ENCODE data around the gene ZNF219. TPM values are rescaled to one million over a fixed set of nuclear protein-coding genes. Genes with fewer than 3 reads are reported as not detected.

Gene ZNF219
- total RNA-seq, 2 donors from 2014 or later: 43.4 to 59.6 TPM

- no peak for TF ChIP-seq CTCF (conservative IDR thresholded peaks at IDR 0.05)
- WGBS, 2 experiments (ENCODE audit: insufficient coverage in 1 of 2, insufficient read length in 1 of 2): 0% methylated on average over 9 to 63 of the region's 63 CpGs
- Histone ChIP-seq H3K36me3 (ENCODE audit: control insufficient read depth, insufficient read depth, low read length) (peaks cover 25% of the 10 kb centered on the region), H3K4me3 (ENCODE audit: low read length) (peak within 1 kb of the TSS; percentile 93), H3K27ac (ENCODE audit: low read depth, low read length) (peak within 1 kb of the TSS; percentile 94), H3K9ac (ENCODE audit: extremely low read depth, low read length, poor library complexity, severe bottlenecking) (peak within 1 kb of the TSS; percentile 70), H3K27me3 (ENCODE audit: control insufficient read depth, insufficient read depth, low read length, poor library complexity, severe bottlenecking) (no peaks in the 10 kb centered on the region), H3K9me3 (ENCODE audit: control insufficient read depth, low read length) (no peaks in the 10 kb centered on the region), H3K4me1 (ENCODE audit: control insufficient read depth, insufficient read depth, low read length) (peaks cover 4% of the 10 kb centered on the region)
- H3K4me1 Mint-ChIP-seq: peaks cover 16% of the 10 kb centered on the region
- peaks cover 19% of the 10 kb centered on the region for H3K36me3 Mint-ChIP-seq (ENCODE audit: low read depth)
- DNase-seq: peak; percentile 86
- peaks cover 8% of the 10 kb centered on the region for H3K27me3 Mint-ChIP-seq (ENCODE audit: insufficient read depth)
- peak within 1 kb of the TSS; percentile 95 for H3K27ac Mint-ChIP-seq
- peak within 1 kb of the TSS; percentile 86 for H3K4me3 Mint-ChIP-seq
- H3K9me3 Mint-ChIP-seq: no peaks in the 10 kb centered on the region
Observed at GRCh38 chr14:21070083-21070609, 28.3 kb downstream of the ZNF219 start, which contains the start of gene ARHGEF40. ARHGEF40 (plus strand) TSS chr14:21070304; CDS start chr14:21070397, 93 bp downstream.

GRCh38 chr14:21069388-21070082, 28.9 kb downstream of the ZNF219 start:
- Histone ChIP-seq H3K27ac (ENCODE audit: low read depth, low read length) (peak overlapping the region; percentile 94), H3K4me1 (ENCODE audit: control insufficient read depth, insufficient read depth, low read length) (peaks cover 4% of the 10 kb centered on the region), H3K9me3 (ENCODE audit: control insufficient read depth, low read length) (no peaks in the 10 kb centered on the region), H3K27me3 (ENCODE audit: control insufficient read depth, insufficient read depth, low read length, poor library complexity, severe bottlenecking) (no peaks in the 10 kb centered on the region), H3K36me3 (ENCODE audit: control insufficient read depth, insufficient read depth, low read length) (peaks cover 19% of the 10 kb centered on the region), H3K4me3 (ENCODE audit: low read length) (peak overlapping the region; percentile 83), H3K9ac (ENCODE audit: extremely low read depth, low read length, poor library complexity, severe bottlenecking) (peak overlapping the region; percentile 35)
- 0 to 2% methylated on average over 22 to 39 of the region's 40 CpGs for WGBS, 2 experiments (ENCODE audit: insufficient coverage in 1 of 2, insufficient read length in 1 of 2)
- H3K4me1 Mint-ChIP-seq: peaks cover 16% of the 10 kb centered on the region
- peaks cover 13% of the 10 kb centered on the region for H3K36me3 Mint-ChIP-seq (ENCODE audit: low read depth)
- peak overlapping the region; percentile 85 for H3K27ac Mint-ChIP-seq
- peak overlapping the region; percentile 86 for H3K4me3 Mint-ChIP-seq
- DNase-seq: peak; percentile 86
- H3K27me3 Mint-ChIP-seq (ENCODE audit: insufficient read depth): peaks cover 8% of the 10 kb centered on the region
- H3K9me3 Mint-ChIP-seq: no peaks in the 10 kb centered on the region
- no peak for TF ChIP-seq CTCF (conservative IDR thresholded peaks at IDR 0.05)

GRCh38 chr14:21068521-21069387, 29.7 kb downstream of the ZNF219 start:
- Mint-ChIP-seq H3K27ac (peak overlapping the region; percentile 85), H3K9me3 (no peaks in the 10 kb centered on the region), H3K4me1 (peaks cover 18% of the 10 kb centered on the region), H3K4me3 (peak overlapping the region; percentile 86), H3K36me3 (ENCODE audit: low read depth) (peaks cover 11% of the 10 kb centered on the region), H3K27me3 (ENCODE audit: insufficient read depth) (peaks cover 8% of the 10 kb centered on the region)
- Histone ChIP-seq H3K36me3 (ENCODE audit: control insufficient read depth, insufficient read depth, low read length) (peaks cover 12% of the 10 kb centered on the region), H3K4me3 (ENCODE audit: low read length) (peak overlapping the region; percentile 83), H3K4me1 (ENCODE audit: control insufficient read depth, insufficient read depth, low read length) (peaks cover 6% of the 10 kb centered on the region), H3K9me3 (ENCODE audit: control insufficient read depth, low read length) (no peaks in the 10 kb centered on the region), H3K27me3 (ENCODE audit: control insufficient read depth, insufficient read depth, low read length, poor library complexity, severe bottlenecking) (no peaks in the 10 kb centered on the region), H3K27ac (ENCODE audit: low read depth, low read length) (peak overlapping the region; percentile 94), H3K9ac (ENCODE audit: extremely low read depth, low read length, poor library complexity, severe bottlenecking) (peak overlapping the region; percentile 35)
- peak; percentile 82 for DNase-seq
- WGBS, 2 experiments (ENCODE audit: insufficient coverage in 1 of 2, insufficient read length in 1 of 2): 5 to 6% methylated on average over 8 to 45 of the region's 45 CpGs
- peak; percentile 72 for TF ChIP-seq CTCF (conservative IDR thresholded peaks at IDR 0.05)

Measured in endodermal cell (in vitro differentiated cells).